Neuron (in vitro differentiated cells): ENCODE results near the gene CXXC4.

ENCODE experiments used
- H2AFZ ChIP-seq: one replicate; pipeline ENCODE4 v1.6.1; 2013; ENCODE audit warnings: low read depth, mild to moderate bottlenecking, inconsistent platforms, low read length, moderate library complexity
- H3K27me3 ChIP-seq: one replicate; pipeline ENCODE4 v1.6.1; 2013; ENCODE audit warnings: low read length; ENCODE audit not compliant: insufficient read depth
- H3K36me3 ChIP-seq: one replicate; pipeline ENCODE4 v1.6.1; 2013; ENCODE audit warnings: low read length; ENCODE audit not compliant: insufficient read depth
- H3K4me1 ChIP-seq: one replicate; pipeline ENCODE4 v1.6.1; 2013; ENCODE audit warnings: low read length; ENCODE audit not compliant: insufficient read depth
- H3K4me3 ChIP-seq: 2 replicates; pipeline ENCODE4 v1.5.1; 2013; ENCODE audit warnings: mild to moderate bottlenecking, low read length, moderate library complexity
- H3K9me3 ChIP-seq: one replicate; pipeline ENCODE4 v1.6.1; 2013; ENCODE audit warnings: low read length

CXXC4 gene

GRCh38 chr4:104494822-104495559, at the start of gene CXXC4:
Gene CXXC4, minus strand, starts transcription at chr4:104494894. Its CDS starts 3,092 bp downstream, at chr4:104491802.
- Histone ChIP-seq H3K9me3 (no peaks in the 10 kb centered on the region), H3K36me3 (no peaks in the 10 kb centered on the region), H2AFZ (peak within 1 kb of the TSS; percentile 11), H3K4me1 (peaks cover 27% of the 10 kb centered on the region), H3K4me3 (peak within 1 kb of the TSS; percentile 65), H3K27me3 (no peaks in the 10 kb centered on the region)

GRCh38 chr4:104533156-104533555, 38.5 kb upstream of the CXXC4 start:
- Histone ChIP-seq H2AFZ (no peak overlapping the region), H3K9me3 (no peaks in the 10 kb centered on the region), H3K36me3 (no peaks in the 10 kb centered on the region), H3K4me3 (no peak overlapping the region), H3K4me1 (peaks cover 19% of the 10 kb centered on the region), H3K27me3 (no peaks in the 10 kb centered on the region)

GRCh38 chr4:104532677-104533076, 38.0 kb upstream of the CXXC4 start:
- H3K36me3 ChIP-seq: no peaks in the 10 kb centered on the region
- no peaks in the 10 kb centered on the region for H3K9me3 ChIP-seq
- H2AFZ ChIP-seq: peak overlapping the region; percentile 1
- H3K4me3 ChIP-seq: no peak overlapping the region
- peaks cover 19% of the 10 kb centered on the region for H3K4me1 ChIP-seq
- no peaks in the 10 kb centered on the region for H3K27me3 ChIP-seq

GRCh38 chr4:104531390-104531789, 36.7 kb upstream of the CXXC4 start:
- no peak overlapping the region for H2AFZ ChIP-seq
- H3K36me3 ChIP-seq: no peaks in the 10 kb centered on the region
- H3K4me1 ChIP-seq: peaks cover 19% of the 10 kb centered on the region
- H3K27me3 ChIP-seq: no peaks in the 10 kb centered on the region
- no peaks in the 10 kb centered on the region for H3K9me3 ChIP-seq
- H3K4me3 ChIP-seq: no peak overlapping the region

GRCh38 chr4:104530426-104530825, 35.7 kb upstream of the CXXC4 start:
- H3K36me3 ChIP-seq: no peaks in the 10 kb centered on the region

GRCh38 chr4:104524591-104524990, 29.9 kb upstream of the CXXC4 start:
- no peaks in the 10 kb centered on the region for H3K36me3 ChIP-seq
- H3K4me1 ChIP-seq: no peaks in the 10 kb centered on the region
- no peak overlapping the region for H3K4me3 ChIP-seq
- H3K9me3 ChIP-seq: no peaks in the 10 kb centered on the region
- no peak overlapping the region for H2AFZ ChIP-seq
- no peaks in the 10 kb centered on the region for H3K27me3 ChIP-seq

More at GRCh38 chr4:104530426-104530825, 35.7 kb upstream of the CXXC4 start:
- Histone ChIP-seq H3K27me3 (no peaks in the 10 kb centered on the region), H2AFZ (no peak overlapping the region), H3K9me3 (no peaks in the 10 kb centered on the region), H3K4me1 (peaks cover 19% of the 10 kb centered on the region), H3K4me3 (no peak overlapping the region)

GRCh38 chr4:104524026-104524425, 29.3 kb upstream of the CXXC4 start:
- Histone ChIP-seq H3K4me3 (no peak overlapping the region), H3K9me3 (no peaks in the 10 kb centered on the region), H3K27me3 (no peaks in the 10 kb centered on the region), H3K4me1 (no peaks in the 10 kb centered on the region), H2AFZ (no peak overlapping the region), H3K36me3 (no peaks in the 10 kb centered on the region)

- Histone ChIP-seq H3K9me3 (no peaks in the 10 kb centered on the region), H3K4me3 (no peak overlapping the region), H2AFZ (no peak overlapping the region), H3K36me3 (no peaks in the 10 kb centered on the region), H3K4me1 (no peaks in the 10 kb centered on the region), H3K27me3 (no peaks in the 10 kb centered on the region)
Measured at GRCh38 chr4:104519588-104519987, 24.9 kb upstream of the CXXC4 start.

GRCh38 chr4:104516884-104517283, 22.2 kb upstream of the CXXC4 start:
- no peak overlapping the region for H2AFZ ChIP-seq
- no peaks in the 10 kb centered on the region for H3K36me3 ChIP-seq
- no peaks in the 10 kb centered on the region for H3K27me3 ChIP-seq
- no peak overlapping the region for H3K4me3 ChIP-seq
- no peaks in the 10 kb centered on the region for H3K4me1 ChIP-seq
- no peaks in the 10 kb centered on the region for H3K9me3 ChIP-seq

- no peaks in the 10 kb centered on the region for H3K9me3 ChIP-seq
- H3K4me3 ChIP-seq: no peak overlapping the region
- no peaks in the 10 kb centered on the region for H3K4me1 ChIP-seq
- H3K27me3 ChIP-seq: no peaks in the 10 kb centered on the region
- no peaks in the 10 kb centered on the region for H3K36me3 ChIP-seq
- H2AFZ ChIP-seq: no peak overlapping the region
Measured at GRCh38 chr4:104508224-104508623, 13.5 kb upstream of the CXXC4 start.

- Histone ChIP-seq H2AFZ (no peak overlapping the region), H3K9me3 (no peaks in the 10 kb centered on the region), H3K27me3 (no peaks in the 10 kb centered on the region), H3K36me3 (no peaks in the 10 kb centered on the region), H3K4me1 (peaks cover 5% of the 10 kb centered on the region), H3K4me3 (no peak overlapping the region)
Measured at GRCh38 chr4:104507112-104507511, 12.4 kb upstream of the CXXC4 start.

GRCh38 chr4:104504536-104504935, 9.8 kb upstream of the CXXC4 start:
- no peak overlapping the region for H3K4me3 ChIP-seq
- no peaks in the 10 kb centered on the region for H3K9me3 ChIP-seq
- H2AFZ ChIP-seq: no peak overlapping the region
- H3K4me1 ChIP-seq: peaks cover 31% of the 10 kb centered on the region
- H3K27me3 ChIP-seq: no peaks in the 10 kb centered on the region
- no peaks in the 10 kb centered on the region for H3K36me3 ChIP-seq

GRCh38 chr4:104502471-104502870, 7.8 kb upstream of the CXXC4 start:
- Histone ChIP-seq H3K4me1 (peaks cover 31% of the 10 kb centered on the region), H3K27me3 (no peaks in the 10 kb centered on the region), H3K4me3 (no peak overlapping the region), H3K36me3 (no peaks in the 10 kb centered on the region), H3K9me3 (no peaks in the 10 kb centered on the region), H2AFZ (no peak overlapping the region)

- no peaks in the 10 kb centered on the region for H3K36me3 ChIP-seq
- peaks cover 38% of the 10 kb centered on the region for H3K4me1 ChIP-seq
- no peaks in the 10 kb centered on the region for H3K9me3 ChIP-seq
- no peak overlapping the region for H2AFZ ChIP-seq
- no peaks in the 10 kb centered on the region for H3K27me3 ChIP-seq
- H3K4me3 ChIP-seq: no peak overlapping the region
Measured at GRCh38 chr4:104501290-104501689, 6.6 kb upstream of the CXXC4 start.
